Right kidney (tissue), 1 donor: ENCODE data around the gene TLL1.

Source experiments
- DNase-seq: peaks from one replicate; pipeline ENCODE4 v3.0.0-alpha.2; 2016

TLL1 gene

GRCh38 chr4:166064721-166065120 is 191.7 kb downstream of the TLL1 start:
- no peak for DNase-seq

GRCh38 chr4:166065324-166065723 is 192.3 kb downstream of the TLL1 start:
- DNase-seq = no peak

- no peak for DNase-seq
Observed at GRCh38 chr4:166066936-166067335, 193.9 kb downstream of the TLL1 start.

GRCh38 chr4:166067915-166068314 is 194.9 kb downstream of the TLL1 start:
- no peak for DNase-seq

GRCh38 chr4:166073783-166074182 is 200.7 kb downstream of the TLL1 start:
- DNase-seq = no peak

GRCh38 chr4:166075599-166075998 is 202.6 kb downstream of the TLL1 start:
- DNase-seq = no peak

GRCh38 chr4:166077782-166078181 is 204.7 kb downstream of the TLL1 start:
- no peak for DNase-seq

- DNase-seq = no peak
Observed at GRCh38 chr4:166078383-166078782, 205.3 kb downstream of the TLL1 start.

GRCh38 chr4:166078955-166079354 is 205.9 kb downstream of the TLL1 start:
- DNase-seq = no peak

- no peak for DNase-seq
Observed at GRCh38 chr4:166087569-166087968, 214.5 kb downstream of the TLL1 start.

GRCh38 chr4:166088576-166088975 is 215.5 kb downstream of the TLL1 start:
- no peak for DNase-seq

GRCh38 chr4:166091146-166091545 is 218.1 kb downstream of the TLL1 start:
- DNase-seq = no peak

- DNase-seq = no peak
Observed at GRCh38 chr4:166091912-166092510, 219.0 kb downstream of the TLL1 start.

GRCh38 chr4:166092797-166093290 is 219.8 kb downstream of the TLL1 start:
- DNase-seq = no peak

- DNase-seq = no peak
Observed at GRCh38 chr4:166104623-166105022, 231.6 kb downstream of the TLL1 start.

GRCh38 chr4:166121897-166122296 is 248.9 kb downstream of the TLL1 start:
- no peak for DNase-seq

- no peak for DNase-seq
Observed at GRCh38 chr4:166123546-166123945, 250.5 kb downstream of the TLL1 start.

GRCh38 chr4:166128403-166128802 is 255.4 kb downstream of the TLL1 start:
- DNase-seq = no peak

GRCh38 chr4:166134285-166134684 is 261.2 kb downstream of the TLL1 start:
- DNase-seq = no peak

GRCh38 chr4:166140951-166141350 is 267.9 kb downstream of the TLL1 start:
- DNase-seq = no peak

- no peak for DNase-seq
Observed at GRCh38 chr4:166143227-166143626, 270.2 kb downstream of the TLL1 start.

- no peak for DNase-seq
Observed at GRCh38 chr4:166144607-166145006, 271.6 kb downstream of the TLL1 start.

GRCh38 chr4:166146806-166147540 is 273.9 kb downstream of the TLL1 start:
- no peak for DNase-seq
